ENCODE data around the gene BLZF1.
"Not testable (repeated sequence)": the region's sequence is repeated elsewhere in the genome, so short reads cannot be mapped to it uniquely, and the experiment has no call there.

BLZF1 gene

GRCh38 chr1:169340882-169341281, 27.1 kb upstream of the BLZF1 start:
- Mint-ChIP-seq H3K4me3 (no peak overlapping the region), H3K27ac (no peak overlapping the region), H3K36me3 (ENCODE audit: low read depth) (peaks cover 31% of the 10 kb centered on the region)

GRCh38 chr1:169342096-169342495, 25.9 kb upstream of the BLZF1 start:
- peaks cover 23% of the 10 kb centered on the region for H3K36me3 Mint-ChIP-seq (ENCODE audit: low read depth)
- not testable (repeated sequence) for H3K27ac Mint-ChIP-seq, H3K27me3 Mint-ChIP-seq, H3K4me3 Mint-ChIP-seq
- H3K9me3 Mint-ChIP-seq: peaks cover 13% of the 10 kb centered on the region
- peaks cover 22% of the 10 kb centered on the region for H3K4me1 Mint-ChIP-seq (ENCODE audit: low read depth)

More at GRCh38 chr1:169340882-169341281, 27.1 kb upstream of the BLZF1 start:
- peaks cover 22% of the 10 kb centered on the region for H3K4me1 Mint-ChIP-seq (ENCODE audit: low read depth)
- no peaks in the 10 kb centered on the region for H3K27me3 Mint-ChIP-seq
- peaks cover 20% of the 10 kb centered on the region for H3K9me3 Mint-ChIP-seq

GRCh38 chr1:169345511-169345910, 22.5 kb upstream of the BLZF1 start:
- H3K27ac Mint-ChIP-seq: no peak overlapping the region
- peaks cover 5% of the 10 kb centered on the region for H3K36me3 Mint-ChIP-seq (ENCODE audit: low read depth)
- H3K4me3 Mint-ChIP-seq: no peak overlapping the region
- no peaks in the 10 kb centered on the region for H3K27me3 Mint-ChIP-seq
- peaks cover under 1% of the 10 kb centered on the region for H3K4me1 Mint-ChIP-seq (ENCODE audit: low read depth)
- peaks cover 4% of the 10 kb centered on the region for H3K9me3 Mint-ChIP-seq

GRCh38 chr1:169346036-169346589, 21.9 kb upstream of the BLZF1 start:
- H3K36me3 Mint-ChIP-seq (ENCODE audit: low read depth): no peaks in the 10 kb centered on the region
- peaks cover 6% of the 10 kb centered on the region for H3K4me1 Mint-ChIP-seq (ENCODE audit: low read depth)
- no peak overlapping the region for H3K27ac Mint-ChIP-seq
- H3K4me3 Mint-ChIP-seq: no peak overlapping the region
- no peaks in the 10 kb centered on the region for H3K27me3 Mint-ChIP-seq
- no peaks in the 10 kb centered on the region for H3K9me3 Mint-ChIP-seq

GRCh38 chr1:169347688-169348382, 20.2 kb upstream of the BLZF1 start:
- H3K27me3 Mint-ChIP-seq: no peaks in the 10 kb centered on the region
- H3K4me3 Mint-ChIP-seq: no peak overlapping the region
- no peaks in the 10 kb centered on the region for H3K36me3 Mint-ChIP-seq (ENCODE audit: low read depth)
- peaks cover 21% of the 10 kb centered on the region for H3K4me1 Mint-ChIP-seq (ENCODE audit: low read depth)
- no peak overlapping the region for H3K27ac Mint-ChIP-seq
- H3K9me3 Mint-ChIP-seq: no peaks in the 10 kb centered on the region

- Mint-ChIP-seq H3K36me3 (ENCODE audit: low read depth) (no peaks in the 10 kb centered on the region), H3K9me3 (no peaks in the 10 kb centered on the region), H3K27me3 (no peaks in the 10 kb centered on the region), H3K4me1 (ENCODE audit: low read depth) (peaks cover 21% of the 10 kb centered on the region), H3K27ac (no peak overlapping the region), H3K4me3 (no peak overlapping the region)
Observed at GRCh38 chr1:169348383-169349036, 19.5 kb upstream of the BLZF1 start.

- no peaks in the 10 kb centered on the region for H3K27me3 Mint-ChIP-seq
- H3K27ac Mint-ChIP-seq: no peak overlapping the region
Observed at GRCh38 chr1:169360415-169360814, 7.6 kb upstream of the BLZF1 start.

GRCh38 chr1:169361281-169361680, 6.7 kb upstream of the BLZF1 start:
- Mint-ChIP-seq H3K27ac (no peak overlapping the region), H3K36me3 (ENCODE audit: low read depth) (peaks cover 4% of the 10 kb centered on the region), H3K4me1 (ENCODE audit: low read depth) (peaks cover 8% of the 10 kb centered on the region), H3K27me3 (no peaks in the 10 kb centered on the region), H3K4me3 (no peak overlapping the region), H3K9me3 (peaks cover 5% of the 10 kb centered on the region)

More at GRCh38 chr1:169360415-169360814, 7.6 kb upstream of the BLZF1 start:
- Mint-ChIP-seq H3K4me3 (no peak overlapping the region), H3K9me3 (peaks cover 5% of the 10 kb centered on the region), H3K36me3 (ENCODE audit: low read depth) (peaks cover 4% of the 10 kb centered on the region), H3K4me1 (ENCODE audit: low read depth) (peaks cover 8% of the 10 kb centered on the region)

GRCh38 chr1:169363046-169363730, 4.8 kb upstream of the BLZF1 start:
- peak overlapping the region; percentile 36 for H3K4me3 Mint-ChIP-seq
- no peaks in the 10 kb centered on the region for H3K27me3 Mint-ChIP-seq
- H3K27ac Mint-ChIP-seq: peak overlapping the region; percentile 82
- H3K36me3 Mint-ChIP-seq (ENCODE audit: low read depth): peaks cover 4% of the 10 kb centered on the region
- peaks cover 8% of the 10 kb centered on the region for H3K4me1 Mint-ChIP-seq (ENCODE audit: low read depth)
- H3K9me3 Mint-ChIP-seq: peaks cover 5% of the 10 kb centered on the region

- Mint-ChIP-seq H3K36me3 (ENCODE audit: low read depth) (peaks cover 6% of the 10 kb centered on the region), H3K27ac (no peak overlapping the region), H3K4me3 (no peak overlapping the region), H3K4me1 (ENCODE audit: low read depth) (peaks cover 13% of the 10 kb centered on the region), H3K9me3 (peaks cover 5% of the 10 kb centered on the region), H3K27me3 (no peaks in the 10 kb centered on the region)
Observed at GRCh38 chr1:169364948-169365347, 3.0 kb upstream of the BLZF1 start.

GRCh38 chr1:169367096-169367685, 804 bp upstream of the BLZF1 start:
- Mint-ChIP-seq H3K27ac (no peak overlapping the region), H3K36me3 (ENCODE audit: low read depth) (peaks cover 26% of the 10 kb centered on the region), H3K4me3 (no peak overlapping the region), H3K27me3 (no peaks in the 10 kb centered on the region), H3K4me1 (ENCODE audit: low read depth) (peaks cover 21% of the 10 kb centered on the region), H3K9me3 (peaks cover 5% of the 10 kb centered on the region)

- Mint-ChIP-seq H3K4me1 (ENCODE audit: low read depth) (peaks cover 24% of the 10 kb centered on the region), H3K36me3 (ENCODE audit: low read depth) (peaks cover 28% of the 10 kb centered on the region), H3K27ac (no peak overlapping the region), H3K9me3 (peaks cover 5% of the 10 kb centered on the region), H3K27me3 (no peaks in the 10 kb centered on the region), H3K4me3 (no peak overlapping the region)
Observed at GRCh38 chr1:169368406-169368769, 393 bp downstream of the BLZF1 start.

- Mint-ChIP-seq H3K4me1 (ENCODE audit: low read depth) (peaks cover 24% of the 10 kb centered on the region), H3K9me3 (no peaks in the 10 kb centered on the region), H3K27me3 (no peaks in the 10 kb centered on the region), H3K27ac (no peak overlapping the region), H3K4me3 (no peak overlapping the region), H3K36me3 (ENCODE audit: low read depth) (peaks cover 28% of the 10 kb centered on the region)
Observed at GRCh38 chr1:169371404-169371803, 3.4 kb downstream of the BLZF1 start.

GRCh38 chr1:169381162-169381561, 13.2 kb downstream of the BLZF1 start:
- H3K36me3 Mint-ChIP-seq (ENCODE audit: low read depth): peaks cover 41% of the 10 kb centered on the region
- no peaks in the 10 kb centered on the region for H3K27me3 Mint-ChIP-seq
- no peaks in the 10 kb centered on the region for H3K4me1 Mint-ChIP-seq (ENCODE audit: low read depth)
- H3K9me3 Mint-ChIP-seq: no peaks in the 10 kb centered on the region
- no peak overlapping the region for H3K4me3 Mint-ChIP-seq
- H3K27ac Mint-ChIP-seq: no peak overlapping the region

- H3K9me3 Mint-ChIP-seq: no peaks in the 10 kb centered on the region
- H3K36me3 Mint-ChIP-seq (ENCODE audit: low read depth): peaks cover 41% of the 10 kb centered on the region
- H3K27ac Mint-ChIP-seq: no peak overlapping the region
- no peak overlapping the region for H3K4me3 Mint-ChIP-seq
- H3K4me1 Mint-ChIP-seq (ENCODE audit: low read depth): no peaks in the 10 kb centered on the region
- H3K27me3 Mint-ChIP-seq: no peaks in the 10 kb centered on the region
Observed at GRCh38 chr1:169383449-169383848, 15.5 kb downstream of the BLZF1 start.

Measured in stimulated activated naive CD8-positive, alpha-beta T cell treated with anti-CD3 and anti-CD28 coated beads, Interleukin-15, Interleukin-2, amounts not matched to agents 100 ng/mL and 50 ng/mL, for 24 hours (primary cell).